ENCODE results near the gene DARS2. TPM values are rescaled to one million over a fixed set of nuclear protein-coding genes. Genes with fewer than 3 reads are reported as not detected.
"Not testable (repeated sequence)": the region's sequence is repeated elsewhere in the genome, so short reads cannot be mapped to it uniquely, and the experiment has no call there.

Gene DARS2
- total RNA-seq, 4 donors from 2014 or later = 5.4 to 8.2 (median 7.1) TPM

GRCh38 chr1:173857363-173857917, 33.0 kb downstream of the DARS2 start:
- 80 to 88% methylated on average over 4 of the region's 4 CpGs for WGBS, 2 donors
- TF ChIP-seq POLR2A (IDR thresholded peaks at IDR 0.05) (no peak), CTCF (IDR thresholded peaks at IDR 0.05) (no peak)
- DNase-seq (ENCODE audit: low spot score in 2 of 2) = no peak
- H3K4me3 ChIP-seq (ENCODE audit: low read depth, poor library complexity, severe bottlenecking) = no peak overlapping the region
- intact Hi-C loops (cut with DNase I; ENCODE audit: low total_unique reads) = no loop called here

- intact Hi-C loops (cut with DNase I; ENCODE audit: low total_unique reads); H3K4me3 ChIP-seq (ENCODE audit: low read depth, poor library complexity, severe bottlenecking); DNase-seq (ENCODE audit: low spot score in 2 of 2): not testable (repeated sequence)
- 96% methylated on average over 5 of the region's 5 CpGs for WGBS, 2 donors
Observed at GRCh38 chr1:173859547-173859946, 35.1 kb downstream of the DARS2 start.

- intact Hi-C loops (cut with DNase I; ENCODE audit: low total_unique reads) = no loop called here
- 80 to 97% methylated on average over 1 of the region's 1 CpG for WGBS, 2 donors
- no peak for TF ChIP-seq CTCF (IDR thresholded peaks at IDR 0.05)
- no peak for TF ChIP-seq POLR2A (IDR thresholded peaks at IDR 0.05)
- no peak overlapping the region for H3K4me3 ChIP-seq (ENCODE audit: low read depth, poor library complexity, severe bottlenecking)
- no peak for DNase-seq (ENCODE audit: low spot score in 2 of 2)
Observed at GRCh38 chr1:173860065-173860464, 35.6 kb downstream of the DARS2 start.

- WGBS, 2 donors = 90 to 95% methylated on average over 7 of the region's 7 CpGs
- no peak for DNase-seq (ENCODE audit: low spot score in 2 of 2)
- intact Hi-C loops (cut with DNase I; ENCODE audit: low total_unique reads) = no loop called here
- TF ChIP-seq CTCF (IDR thresholded peaks at IDR 0.05) (no peak), POLR2A (IDR thresholded peaks at IDR 0.05) (no peak)
- H3K4me3 ChIP-seq (ENCODE audit: low read depth, poor library complexity, severe bottlenecking) = no peak overlapping the region
Observed at GRCh38 chr1:173861731-173862145, 37.3 kb downstream of the DARS2 start.

GRCh38 chr1:173862146-173862768, 37.8 kb downstream of the DARS2 start:
- intact Hi-C loops (cut with DNase I; ENCODE audit: low total_unique reads); DNase-seq (ENCODE audit: low spot score in 2 of 2); H3K4me3 ChIP-seq (ENCODE audit: low read depth, poor library complexity, severe bottlenecking): not testable (repeated sequence)
- 85 to 90% methylated on average over 13 of the region's 13 CpGs for WGBS, 2 donors

- DNase-seq (ENCODE audit: low spot score in 2 of 2) = no peak
- intact Hi-C loops (cut with DNase I; ENCODE audit: low total_unique reads) = no loop called here
- TF ChIP-seq CTCF (IDR thresholded peaks at IDR 0.05) (no peak), POLR2A (IDR thresholded peaks at IDR 0.05) (no peak)
- WGBS, 2 donors = 70 to 82% methylated on average over 8 of the region's 8 CpGs
- H3K4me3 ChIP-seq (ENCODE audit: low read depth, poor library complexity, severe bottlenecking) = no peak overlapping the region
Observed at GRCh38 chr1:173862769-173863223, 38.3 kb downstream of the DARS2 start.
